Naive thymus-derived CD4-positive, alpha-beta T cell (primary cell): ENCODE results near the gene SIRPA. TPM values are rescaled to one million over a fixed set of nuclear protein-coding genes. Genes with fewer than 3 reads are reported as not detected.
A peak's percentile ranks its signal among the peaks of the same experiment; 100 is the strongest.

Experiments used
- ATAC-seq: fragments of 150-1000 bp; cut with Tn5 transposase; 2 replicates; pipeline ENCODE4 v1.10.0; 2021; ENCODE audit warnings: mild to moderate bottlenecking, moderate library complexity
- CTCF ChIA-PET: fragments of 350-600 bp; sonication (Branson Sonifier 250); formaldehyde crosslinking; loops from one replicate; lab custom pipeline; 2021; ENCODE audit warnings: antibody characterized with exemption; lab: Charles Lee
- POLR2A ChIA-PET: fragments of 350-600 bp; sonication (Branson Sonifier 250); formaldehyde crosslinking; loops from one replicate; lab custom pipeline; 2021; ENCODE audit warnings: antibody characterized with exemption, inconsistent platforms; lab: Charles Lee
- DNase-seq, 9 donors: peaks; one replicate each; pipeline versions ENCODE4 v3.0.0 to v3.0.0-alpha.2; 2020 to 2022; ENCODE audit warnings: mixed read lengths in 1 of 9
- H3K27ac ChIP-seq: one replicate; pipeline ENCODE4 v1.7.0; 2013; ENCODE audit warnings: mild to moderate bottlenecking, low read depth, low read length, moderate library complexity
- H3K27me3 ChIP-seq, 2 donors: one replicate each; pipeline ENCODE4 v1.7.0; 2013; ENCODE audit warnings: low read length in 2 of 2, mild to moderate bottlenecking in 2 of 2, moderate library complexity in 2 of 2; ENCODE audit not compliant: control insufficient read depth in 2 of 2, insufficient read depth in 2 of 2
- H3K36me3 ChIP-seq, 3 experiments: 1 replicate in 2 of 3; 2 replicates in 1 of 3; pipeline ENCODE4 v1.7.0; 2013; ENCODE audit warnings: low read length in 3 of 3, mild to moderate bottlenecking in 3 of 3, moderate library complexity in 1 of 3; ENCODE audit not compliant: insufficient read depth in 3 of 3, control insufficient read depth in 2 of 3
- H3K4me1 ChIP-seq, 2 donors: one replicate each; pipeline ENCODE4 v1.7.0; 2013; ENCODE audit warnings: low read length in 2 of 2, mild to moderate bottlenecking in 2 of 2, moderate library complexity in 1 of 2; ENCODE audit not compliant: control insufficient read depth in 2 of 2, insufficient read depth in 2 of 2
- H3K4me3 ChIP-seq: 2 replicates; pipeline ENCODE4 v1.7.0; 2013; ENCODE audit warnings: mild to moderate bottlenecking, low read length
- H3K9me3 ChIP-seq, 3 experiments: 1 replicate in 2 of 3; 2 replicates in 1 of 3; pipeline ENCODE4 v1.7.0; 2013; ENCODE audit warnings: low read length in 3 of 3; ENCODE audit not compliant: control insufficient read depth in 2 of 3
- H3K27ac Mint-ChIP-seq, 9 donors: one replicate each; pipeline ENCODE4 v1.8.0; 2020 to 2022; ENCODE audit warnings: mixed read lengths in 9 of 9, mild to moderate bottlenecking in 8 of 9, moderate library complexity in 5 of 9, inconsistent platforms in 2 of 9
- H3K27me3 Mint-ChIP-seq, 5 donors: one replicate each; pipeline ENCODE4 v1.8.0; 2021 to 2022; ENCODE audit warnings: mixed read lengths in 5 of 5, mild to moderate bottlenecking in 1 of 5
- H3K36me3 Mint-ChIP-seq, 5 donors: one replicate each; pipeline ENCODE4 v1.8.0; 2020 to 2022; ENCODE audit warnings: mixed read lengths in 5 of 5, mild to moderate bottlenecking in 3 of 5, inconsistent platforms in 1 of 5
- H3K4me1 Mint-ChIP-seq, 7 donors: one replicate each; pipeline ENCODE4 v1.8.0; 2020 to 2022; ENCODE audit warnings: mixed read lengths in 7 of 7, mild to moderate bottlenecking in 3 of 7, inconsistent platforms in 1 of 7
- H3K4me3 Mint-ChIP-seq, 10 donors: one replicate each; pipeline ENCODE4 v1.8.0; 2020 to 2022; ENCODE audit warnings: mild to moderate bottlenecking in 10 of 10, mixed read lengths in 10 of 10, moderate library complexity in 6 of 10, inconsistent platforms in 2 of 10
- H3K9me3 Mint-ChIP-seq, 11 donors: one replicate each; pipeline ENCODE4 v1.8.0; 2020 to 2022; ENCODE audit warnings: mixed read lengths in 11 of 11, mild to moderate bottlenecking in 4 of 11, inconsistent platforms in 1 of 11, moderate library complexity in 1 of 11
- intact Hi-C, 2 donors: fragments of 100-400 bp; cut with micrococcal nuclease; formaldehyde crosslinking; loops; one replicate each; pipeline ENCODE4 v1.15.1; 2023
- polyA plus RNA-seq, 2 donors: library from polyadenylated mRNA; unstranded; fragments of 300-500 nt; fragmentation: Illumina TruSeq; gene quantifications; one replicate each; pipeline ENCODE4 v1.2.3, GENCODE V29; 2021
- total RNA-seq, 6 experiments: library from RNA in 5 of 6; stranded (reverse) in 5 of 6; gene quantifications; 1 replicate in 5 of 6; 2 replicates in 1 of 6; pipeline ENCODE4 v1.2.3 and lab custom pipeline; 2021 to 2026

The SIRPA gene
- total and polyA plus RNA-seq, 7 experiments from 2014 or later: 1.7 to 42.9 (median 3.6) TPM; not detected in 3

DNA sequence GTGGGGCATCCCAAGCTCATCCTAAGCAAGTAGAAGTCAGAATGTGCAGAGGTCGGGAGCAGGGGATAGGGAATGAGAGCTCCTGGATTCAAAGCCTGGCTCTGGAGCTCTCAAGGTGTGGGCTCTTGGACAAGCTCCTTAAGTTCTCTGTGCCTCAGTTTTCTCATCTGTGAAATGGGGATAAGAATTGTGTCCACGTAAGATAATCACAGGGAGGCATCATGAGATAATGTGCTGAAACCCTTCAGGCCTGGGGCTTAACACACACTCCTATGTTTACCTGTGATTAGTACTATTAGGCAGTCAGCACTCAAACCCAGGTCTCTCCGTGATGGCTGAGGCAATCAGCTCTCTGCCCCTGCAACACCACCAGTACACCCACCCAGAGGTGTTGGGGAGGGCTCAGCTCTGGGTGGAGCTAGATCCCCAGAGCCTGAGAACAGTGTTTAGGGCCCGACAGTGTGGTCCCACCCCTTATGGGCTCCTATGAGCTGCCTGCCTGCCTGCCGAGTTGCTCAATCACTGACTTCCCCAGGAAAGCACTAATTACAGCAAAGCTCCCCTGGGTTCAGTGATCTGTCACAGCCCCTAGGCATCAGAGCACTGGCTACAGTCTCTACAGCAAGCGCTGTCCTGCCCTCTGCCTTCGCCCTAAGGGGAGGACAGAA lies 6.3 kb upstream of the SIRPA start:
- H3K27me3 ChIP-seq: no peaks in the 10 kb centered on the region
- intact Hi-C loops: no loop called here
- ChIA-PET POLR2A (no interaction called here), CTCF (no interaction called here)
- H3K27me3 Mint-ChIP-seq: peaks cover 43 to 53% (median 50%) of the 10 kb centered on the region in 5 donors
- H3K9me3 ChIP-seq: no peaks in the 10 kb centered on the region
- peak; percentile 77 for ATAC-seq
- no peak overlapping the region for H3K4me3 ChIP-seq
- H3K36me3 Mint-ChIP-seq: no peaks in the 10 kb centered on the region
- H3K4me1 Mint-ChIP-seq: peaks cover 0 to 11% (median 4%) of the 10 kb centered on the region in 7 donors
- no peak overlapping the region for H3K27ac ChIP-seq
- no peaks in the 10 kb centered on the region for H3K36me3 ChIP-seq
- H3K4me1 ChIP-seq: no peaks in the 10 kb centered on the region
- no peak overlapping the region for H3K4me3 Mint-ChIP-seq
- peaks cover 0 to 3% (median 0%) of the 10 kb centered on the region in 11 donors for H3K9me3 Mint-ChIP-seq
- H3K27ac Mint-ChIP-seq: no peak overlapping the region
- no peak for DNase-seq

DNA sequence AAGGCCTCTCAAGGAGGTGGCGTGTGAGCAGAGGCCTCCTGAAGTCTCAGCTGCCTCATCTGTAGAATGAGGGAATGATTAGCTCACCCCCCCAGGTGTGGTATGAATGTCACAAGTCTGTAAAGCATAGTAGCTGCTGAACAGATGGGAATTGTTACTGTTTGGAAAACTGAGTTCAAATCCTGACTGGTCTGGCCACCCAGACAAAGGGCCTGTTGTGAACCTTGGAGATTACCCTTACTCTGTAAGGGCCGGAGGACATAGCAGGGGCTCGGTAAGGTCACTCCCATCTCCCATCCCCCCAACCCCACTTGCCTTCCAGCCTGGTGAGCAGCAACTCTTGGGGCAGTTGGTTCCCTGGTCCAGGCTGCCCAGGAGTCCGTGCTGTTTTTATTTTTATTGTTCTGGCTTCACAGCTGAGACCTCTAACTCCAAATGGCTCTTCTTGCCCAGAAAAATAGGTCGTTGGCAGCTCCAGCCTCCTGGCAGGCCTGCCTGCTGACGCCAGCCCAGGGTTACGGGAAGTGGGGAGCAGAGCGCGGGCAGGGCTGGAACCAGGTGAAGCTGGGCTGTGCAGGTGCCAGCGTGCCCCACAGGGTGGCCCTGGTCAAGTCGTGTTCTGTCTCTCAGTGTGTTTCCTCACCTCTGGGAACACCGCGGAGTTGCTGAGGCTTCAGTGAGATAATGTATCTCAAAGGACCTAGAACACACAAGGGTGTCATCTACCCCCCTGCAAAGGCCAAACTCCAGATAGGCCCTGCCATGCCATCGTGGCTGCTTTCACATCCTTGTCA lies 4.5 kb upstream of the SIRPA start:
- ChIA-PET CTCF (no interaction called here), POLR2A (no interaction called here)
- Histone ChIP-seq H3K36me3 (no peaks in the 10 kb centered on the region), H3K27me3 (peaks cover 0 to 2% of the 10 kb centered on the region in 2 donors), H3K9me3 (no peaks in the 10 kb centered on the region), H3K4me3 (no peak overlapping the region), H3K27ac (no peak overlapping the region), H3K4me1 (no peaks in the 10 kb centered on the region)
- ATAC-seq: no peak
- peaks cover 0 to 3% (median 0%) of the 10 kb centered on the region in 11 donors for H3K9me3 Mint-ChIP-seq
- no peak overlapping the region for H3K4me3 Mint-ChIP-seq
- H3K4me1 Mint-ChIP-seq: peaks cover 0 to 11% (median 0%) of the 10 kb centered on the region in 7 donors
- H3K27me3 Mint-ChIP-seq: peaks cover 46 to 57% (median 53%) of the 10 kb centered on the region in 5 donors
- intact Hi-C loops: no loop called here
- no peak for DNase-seq
- no peaks in the 10 kb centered on the region for H3K36me3 Mint-ChIP-seq
- H3K27ac Mint-ChIP-seq: no peak overlapping the region

GRCh38 chr20:1891263-1892118 lies 3.7 kb upstream of the SIRPA start:
- ChIA-PET CTCF (no interaction called here), POLR2A (no interaction called here)
- Mint-ChIP-seq H3K36me3 (no peaks in the 10 kb centered on the region), H3K4me1 (peaks cover 0 to 15% (median 0%) of the 10 kb centered on the region in 7 donors), H3K9me3 (peaks cover 0 to 3% (median 0%) of the 10 kb centered on the region in 11 donors), H3K4me3 (no peak overlapping the region), H3K27me3 (peaks cover 55 to 65% (median 61%) of the 10 kb centered on the region in 5 donors), H3K27ac (no peak overlapping the region)
- no peak overlapping the region for H3K27ac ChIP-seq
- H3K4me3 ChIP-seq: no peak overlapping the region
- H3K4me1 ChIP-seq: no peaks in the 10 kb centered on the region
- no peaks in the 10 kb centered on the region for H3K36me3 ChIP-seq
- intact Hi-C loops: no loop called here
- no peak for ATAC-seq
- peaks cover 0 to 4% of the 10 kb centered on the region in 2 donors for H3K27me3 ChIP-seq
- DNase-seq: no peak
- H3K9me3 ChIP-seq: no peaks in the 10 kb centered on the region

- Mint-ChIP-seq H3K9me3 (peaks cover 0 to 3% (median 0%) of the 10 kb centered on the region in 11 donors), H3K27ac (no peak overlapping the region), H3K4me3 (no peak overlapping the region), H3K27me3 (peaks cover 60 to 69% (median 66%) of the 10 kb centered on the region in 5 donors), H3K36me3 (no peaks in the 10 kb centered on the region), H3K4me1 (peaks cover 0 to 15% (median 0%) of the 10 kb centered on the region in 7 donors)
- H3K4me3 ChIP-seq: no peak overlapping the region
- H3K27me3 ChIP-seq: peaks cover 0 to 4% of the 10 kb centered on the region in 2 donors
- CTCF ChIA-PET: no interaction called here
- POLR2A ChIA-PET: no interaction called here
- ATAC-seq: no peak
- no peak for DNase-seq
- no peaks in the 10 kb centered on the region for H3K9me3 ChIP-seq
- no peaks in the 10 kb centered on the region for H3K36me3 ChIP-seq
- H3K27ac ChIP-seq: no peak overlapping the region
- no peaks in the 10 kb centered on the region for H3K4me1 ChIP-seq
- intact Hi-C loops: no loop called here
Measured at GRCh38 chr20:1892119-1892385, 3.2 kb upstream of the SIRPA start.

GRCh38 chr20:1893721-1894470 lies 1.3 kb upstream of the SIRPA start:
- Histone ChIP-seq H3K27ac (no peak overlapping the region), H3K9me3 (no peaks in the 10 kb centered on the region), H3K4me1 (no peaks in the 10 kb centered on the region), H3K27me3 (peaks cover 0 to 4% of the 10 kb centered on the region in 2 donors), H3K4me3 (no peak overlapping the region), H3K36me3 (no peaks in the 10 kb centered on the region)
- intact Hi-C loops: no loop called here
- no peak overlapping the region for H3K27ac Mint-ChIP-seq
- POLR2A ChIA-PET: no interaction called here
- CTCF ChIA-PET: no interaction called here
- no peaks in the 10 kb centered on the region for H3K9me3 Mint-ChIP-seq
- peak overlapping the region in 5 of 10 donors; percentile 25 to 87 (median 42) for H3K4me3 Mint-ChIP-seq
- ATAC-seq (peak; percentile 66), DNase-seq (no peak)
- H3K36me3 Mint-ChIP-seq: no peaks in the 10 kb centered on the region
- peaks cover 0 to 12% (median 0%) of the 10 kb centered on the region in 7 donors for H3K4me1 Mint-ChIP-seq
- H3K27me3 Mint-ChIP-seq: peaks cover 57 to 73% (median 60%) of the 10 kb centered on the region in 5 donors

GRCh38 chr20:1894471-1894950 lies 696 bp upstream of the SIRPA start:
- Histone ChIP-seq H3K9me3 (no peaks in the 10 kb centered on the region), H3K27ac (no peak overlapping the region), H3K4me3 (no peak overlapping the region), H3K4me1 (no peaks in the 10 kb centered on the region), H3K36me3 (no peaks in the 10 kb centered on the region), H3K27me3 (peaks cover 0 to 4% of the 10 kb centered on the region in 2 donors)
- Mint-ChIP-seq H3K9me3 (no peaks in the 10 kb centered on the region), H3K4me1 (peaks cover 0 to 13% (median 0%) of the 10 kb centered on the region in 7 donors), H3K4me3 (peak overlapping the region in 3 of 10 donors; percentile 60 to 87 (median 70)), H3K27me3 (peaks cover 61 to 76% (median 65%) of the 10 kb centered on the region in 5 donors), H3K27ac (no peak overlapping the region), H3K36me3 (no peaks in the 10 kb centered on the region)
- CTCF ChIA-PET: no interaction called here
- POLR2A ChIA-PET: no interaction called here
- ATAC-seq (peak; percentile 33), DNase-seq (peak in 2 of 9 donors; percentile 2 to 23)
- intact Hi-C loops: no loop called here
